ENCODE measurements around the gene CCDC68.

CCDC68 gene

GRCh38 chr18:54945576-54946125, 13.6 kb downstream of the CCDC68 start:
- TF ChIP-seq CTCF (IDR thresholded peaks at IDR 0.05; ENCODE audit: control extremely low read depth, extremely low read depth, low read depth, missing control alignments) = no peak
- ChIA-PET CTCF (no interaction called here), POLR2A (no interaction called here)
- DNase-seq (ENCODE audit: extremely low spot score) = no peak

- no peak for TF ChIP-seq CTCF (IDR thresholded peaks at IDR 0.05; ENCODE audit: control extremely low read depth, extremely low read depth, low read depth, missing control alignments)
- CTCF ChIA-PET = interaction anchor here (1.7 kb wide), 1 partner anchor 9 kb away, joined by 4 read pairs; no protein-coding TSS in a partner anchor
- POLR2A ChIA-PET = no interaction called here
- DNase-seq (ENCODE audit: extremely low spot score) = no peak
These were observed 16.7 kb downstream of the CCDC68 start for GRCh38 chr18:54942569-54942968.

- no peak for DNase-seq (ENCODE audit: extremely low spot score)
- no peak for TF ChIP-seq CTCF (IDR thresholded peaks at IDR 0.05; ENCODE audit: control extremely low read depth, extremely low read depth, low read depth, missing control alignments)
- ChIA-PET CTCF (interaction anchor here (1.7 kb wide), 1 partner anchor 9 kb away, joined by 4 read pairs; no protein-coding TSS in a partner anchor), POLR2A (no interaction called here)
These were observed 17.1 kb downstream of the CCDC68 start for GRCh38 chr18:54942144-54942543.

- ChIA-PET POLR2A (no interaction called here), CTCF (interaction anchor here (1.5 kb wide), 1 partner anchor 36 kb away, joined by 3 read pairs; no protein-coding TSS in a partner anchor)
- no peak for TF ChIP-seq CTCF (IDR thresholded peaks at IDR 0.05; ENCODE audit: control extremely low read depth, extremely low read depth, low read depth, missing control alignments)
- DNase-seq (ENCODE audit: extremely low spot score) = no peak
These were observed 19.8 kb downstream of the CCDC68 start for GRCh38 chr18:54939361-54939917.

GRCh38 chr18:54938506-54938905, 20.8 kb downstream of the CCDC68 start:
- TF ChIP-seq CTCF (IDR thresholded peaks at IDR 0.05; ENCODE audit: control extremely low read depth, extremely low read depth, low read depth, missing control alignments) = no peak
- no peak for DNase-seq (ENCODE audit: extremely low spot score)
- CTCF ChIA-PET = interaction anchor here (1.1 kb wide), 1 partner anchor 20 kb away, joined by 3 read pairs; no protein-coding TSS in a partner anchor
- POLR2A ChIA-PET = no interaction called here

- POLR2A ChIA-PET = no interaction called here
- no peak for TF ChIP-seq CTCF (IDR thresholded peaks at IDR 0.05; ENCODE audit: control extremely low read depth, extremely low read depth, low read depth, missing control alignments)
- no peak for DNase-seq (ENCODE audit: extremely low spot score)
- CTCF ChIA-PET = no interaction called here
These were observed 26.8 kb downstream of the CCDC68 start for GRCh38 chr18:54932472-54932871.

Data from GM10248 (cell line).